DOHH2 (cell line): ENCODE measurements around the gene CASP8.
A peak's percentile ranks its signal among the peaks of the same experiment; 100 is the strongest.

ENCODE experiments used
- H3F3A ChIP-seq: fragments of 200-600 bp; sonication (generic), shearing (Covaris generic); 2 replicates; pipeline ENCODE4 v1.6.0; 2016; ENCODE audit warnings: antibody characterized with exemption, mild to moderate bottlenecking; ENCODE audit not compliant: control insufficient read depth, insufficient read depth
- H3K27ac ChIP-seq: fragments of 200-600 bp; sonication (generic); 2 replicates; pipeline ENCODE4 v1.5.1; 2014; ENCODE audit warnings: low read depth, mild to moderate bottlenecking, low read length, moderate library complexity
- H3K27me3 ChIP-seq: fragments of 200-600 bp; sonication (generic); 2 replicates; pipeline ENCODE4 v1.6.1; 2014; ENCODE audit warnings: mild to moderate bottlenecking, low read length, mixed read lengths; ENCODE audit not compliant: control insufficient read depth
- H3K36me3 ChIP-seq: fragments of 200-600 bp; sonication (generic); 2 replicates; pipeline ENCODE4 v1.6.1; 2014; ENCODE audit warnings: mild to moderate bottlenecking, low read length, moderate library complexity, mixed read lengths; ENCODE audit not compliant: control insufficient read depth
- H3K4me1 ChIP-seq: fragments of 200-600 bp; sonication (generic); 2 replicates; pipeline ENCODE4 v1.6.1; 2014; ENCODE audit warnings: mild to moderate bottlenecking, low read length, mixed read lengths; ENCODE audit not compliant: control insufficient read depth
- H3K4me2 ChIP-seq: fragments of 200-600 bp; sonication (generic); 2 replicates; pipeline ENCODE4 v1.6.0; 2014; ENCODE audit warnings: mild to moderate bottlenecking, low read length, moderate library complexity
- H3K4me3 ChIP-seq: fragments of 200-600 bp; sonication (generic); 2 replicates; pipeline ENCODE4 v1.5.1; 2014; ENCODE audit warnings: mild to moderate bottlenecking, low read length, mixed read lengths
- H3K79me2 ChIP-seq: fragments of 200-600 bp; sonication (generic); 2 replicates; pipeline ENCODE4 v1.6.1; 2014; ENCODE audit warnings: mild to moderate bottlenecking, low read length, mixed read lengths; ENCODE audit not compliant: control insufficient read depth
- H3K9me2 ChIP-seq: fragments of 200-600 bp; sonication (generic); replicated peaks from 2 replicates; pipeline ENCODE4 v1.6.1; 2014; ENCODE audit warnings: mild to moderate bottlenecking, low read length, mixed read lengths; ENCODE audit not compliant: control insufficient read depth
- H3K9me3 ChIP-seq: fragments of 200-600 bp; sonication (generic); 2 replicates; pipeline ENCODE4 v1.6.1; 2014; ENCODE audit warnings: antibody characterized with exemption, low read length, mixed read lengths; ENCODE audit not compliant: control insufficient read depth, insufficient read depth
- H4K20me1 ChIP-seq: fragments of 200-600 bp; sonication (generic); 2 replicates; pipeline ENCODE4 v1.6.0; 2014; ENCODE audit warnings: low read depth, mild to moderate bottlenecking, antibody characterized with exemption, low read length, moderate library complexity; ENCODE audit not compliant: control insufficient read depth, insufficient read depth
- EZH2phosphoT487 ChIP-seq: fragments of 200-600 bp; sonication (generic); IDR thresholded peaks from 2 replicates; pipeline ENCODE4 v1.6.1; 2017; ENCODE audit warnings: borderline replicate concordance, mild to moderate bottlenecking, antibody characterized with exemption, low read length, moderate library complexity, mixed read lengths
- TF ChIP-seq, protein P1 (sequence below): fragments of 200-600 bp; sonication (generic); IDR thresholded peaks from one replicate; pipeline ENCODE4 v1.5.1; 2014; ENCODE audit warnings: antibody characterized with exemption, mild to moderate bottlenecking, low read depth, low read length; ENCODE audit not compliant: poor library complexity, severe bottlenecking

Gene CASP8

DNA sequence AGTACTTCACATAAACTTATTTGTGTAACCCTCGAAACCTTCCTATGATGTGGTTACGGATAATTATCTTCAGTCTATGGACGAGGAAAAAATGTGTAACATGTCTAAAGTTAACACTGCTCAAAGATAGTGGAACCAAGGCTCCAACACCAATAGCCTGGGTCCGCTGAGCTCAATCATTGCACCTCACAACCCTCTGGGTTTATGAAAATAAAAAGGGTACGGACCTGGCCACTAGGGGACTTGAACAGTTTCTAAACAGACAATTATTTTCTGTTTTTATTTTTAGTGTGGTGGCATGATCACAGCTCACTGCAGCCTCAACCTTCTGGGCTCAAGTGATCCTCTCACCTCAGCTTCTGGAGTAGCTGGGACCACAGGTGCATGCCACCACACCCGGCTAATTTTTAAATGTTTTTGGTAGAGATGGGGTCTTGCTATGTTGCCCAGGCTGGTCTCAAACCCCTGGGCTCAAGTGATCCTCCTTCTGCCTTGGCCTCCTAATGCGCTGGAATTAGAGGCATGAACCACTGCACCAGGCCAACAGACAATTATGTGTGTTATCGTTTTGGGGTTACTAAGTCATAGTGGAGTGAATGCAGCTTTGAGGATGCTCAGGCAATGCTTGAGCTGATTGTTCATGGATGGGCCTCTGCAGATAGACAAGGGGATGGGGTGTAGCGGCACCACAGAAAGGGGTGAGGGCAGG, 10.1 kb downstream of the CASP8 start:
- no peak for TF ChIP-seq EZH2phosphoT487
- TF ChIP-seq, protein P1, sequence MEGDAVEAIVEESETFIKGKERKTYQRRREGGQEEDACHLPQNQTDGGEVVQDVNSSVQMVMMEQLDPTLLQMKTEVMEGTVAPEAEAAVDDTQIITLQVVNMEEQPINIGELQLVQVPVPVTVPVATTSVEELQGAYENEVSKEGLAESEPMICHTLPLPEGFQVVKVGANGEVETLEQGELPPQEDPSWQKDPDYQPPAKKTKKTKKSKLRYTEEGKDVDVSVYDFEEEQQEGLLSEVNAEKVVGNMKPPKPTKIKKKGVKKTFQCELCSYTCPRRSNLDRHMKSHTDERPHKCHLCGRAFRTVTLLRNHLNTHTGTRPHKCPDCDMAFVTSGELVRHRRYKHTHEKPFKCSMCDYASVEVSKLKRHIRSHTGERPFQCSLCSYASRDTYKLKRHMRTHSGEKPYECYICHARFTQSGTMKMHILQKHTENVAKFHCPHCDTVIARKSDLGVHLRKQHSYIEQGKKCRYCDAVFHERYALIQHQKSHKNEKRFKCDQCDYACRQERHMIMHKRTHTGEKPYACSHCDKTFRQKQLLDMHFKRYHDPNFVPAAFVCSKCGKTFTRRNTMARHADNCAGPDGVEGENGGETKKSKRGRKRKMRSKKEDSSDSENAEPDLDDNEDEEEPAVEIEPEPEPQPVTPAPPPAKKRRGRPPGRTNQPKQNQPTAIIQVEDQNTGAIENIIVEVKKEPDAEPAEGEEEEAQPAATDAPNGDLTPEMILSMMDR = peak; percentile 23
- Histone ChIP-seq H3K27me3 (no peaks in the 10 kb centered on the region), H3K4me3 (no peak overlapping the region), H3K36me3 (peaks cover 65% of the 10 kb centered on the region), H4K20me1 (no peaks in the 10 kb centered on the region), H3K4me1 (no peaks in the 10 kb centered on the region), H3K9me3 (no peaks in the 10 kb centered on the region), H3K27ac (no peak overlapping the region), H3K79me2 (peaks cover 19% of the 10 kb centered on the region), H3F3A (no peaks in the 10 kb centered on the region), H3K9me2 (no peaks in the 10 kb centered on the region), H3K4me2 (no peak overlapping the region)

DNA sequence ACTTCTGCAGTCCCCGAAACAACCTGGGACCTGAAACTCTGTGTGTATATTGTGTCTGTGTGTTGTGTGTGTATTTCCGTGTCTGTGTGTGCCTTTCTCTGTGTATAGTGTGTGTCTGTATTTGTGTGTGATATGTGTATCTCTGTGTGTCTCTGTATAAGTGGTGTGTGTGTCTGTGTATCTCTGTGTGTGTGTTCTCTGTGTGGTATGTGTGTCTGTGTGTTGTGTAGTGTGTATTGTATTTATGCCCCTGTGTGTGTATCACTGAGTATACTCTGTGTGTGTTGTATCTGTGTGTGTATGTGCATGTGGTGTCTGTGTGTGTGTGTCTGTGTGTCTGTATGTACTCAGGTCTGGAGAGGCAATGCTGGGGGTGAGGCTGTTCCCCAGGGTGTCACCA, 11.6 kb downstream of the CASP8 start:
- H3K36me3 ChIP-seq = peaks cover 73% of the 10 kb centered on the region
- H3K27me3 ChIP-seq = no peaks in the 10 kb centered on the region
- H3K9me3 ChIP-seq = no peaks in the 10 kb centered on the region
- no peaks in the 10 kb centered on the region for H3K9me2 ChIP-seq
- no peaks in the 10 kb centered on the region for H3K4me1 ChIP-seq
- H4K20me1 ChIP-seq = no peaks in the 10 kb centered on the region
- no peak overlapping the region for H3K4me3 ChIP-seq
- H3F3A ChIP-seq = no peaks in the 10 kb centered on the region
- no peak overlapping the region for H3K27ac ChIP-seq
- H3K4me2 ChIP-seq = no peak overlapping the region
- TF ChIP-seq, protein P1 = no peak
- no peak for TF ChIP-seq EZH2phosphoT487
- H3K79me2 ChIP-seq = peaks cover 6% of the 10 kb centered on the region; the same call in 1 of the 2 replicates

DNA sequence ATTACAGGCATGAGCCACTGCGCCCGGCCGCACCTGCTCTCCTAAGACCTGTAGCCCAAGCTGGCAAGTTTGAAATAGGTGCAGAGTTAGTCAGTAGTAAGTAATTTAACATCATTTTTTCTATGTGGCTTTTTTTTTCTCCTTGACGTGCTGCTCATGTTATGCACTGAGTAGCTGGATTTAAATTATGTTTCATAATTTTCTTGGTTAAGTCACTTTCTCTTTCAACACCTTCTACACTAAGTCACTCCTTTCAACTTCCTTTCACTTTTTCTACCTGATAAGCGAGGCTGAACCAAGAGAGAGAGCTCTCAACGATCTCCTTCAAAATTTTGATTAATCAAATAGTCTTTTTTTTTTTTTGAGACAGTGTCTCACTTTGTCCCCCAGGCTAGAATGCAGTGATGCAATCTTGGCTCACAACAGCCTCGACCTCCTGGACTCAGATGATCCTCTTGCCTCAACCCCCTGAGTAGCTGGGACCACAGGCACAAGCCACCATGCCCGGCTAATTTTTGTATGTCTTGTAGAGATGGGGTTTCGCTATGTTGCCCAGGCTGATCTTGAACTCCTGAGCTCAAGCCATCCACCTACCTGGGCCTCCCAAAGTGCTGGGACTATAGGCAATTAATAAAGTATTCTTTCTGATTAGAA, 13.1 kb downstream of the CASP8 start:
- no peak overlapping the region for H3K27ac ChIP-seq
- H3K4me1 ChIP-seq = no peaks in the 10 kb centered on the region
- no peaks in the 10 kb centered on the region for H3K79me2 ChIP-seq

More for the DNA sequence above, 13.1 kb downstream of the CASP8 start:
- TF ChIP-seq, protein P1 = no peak
- TF ChIP-seq EZH2phosphoT487 = no peak
- Histone ChIP-seq H3K9me3 (no peaks in the 10 kb centered on the region), H4K20me1 (no peaks in the 10 kb centered on the region), H3K4me2 (no peak overlapping the region), H3K27me3 (no peaks in the 10 kb centered on the region), H3F3A (no peaks in the 10 kb centered on the region), H3K36me3 (peaks cover 77% of the 10 kb centered on the region), H3K4me3 (no peak overlapping the region), H3K9me2 (no peaks in the 10 kb centered on the region)
